ENCODE results near the gene CFAP58.

DNA sequence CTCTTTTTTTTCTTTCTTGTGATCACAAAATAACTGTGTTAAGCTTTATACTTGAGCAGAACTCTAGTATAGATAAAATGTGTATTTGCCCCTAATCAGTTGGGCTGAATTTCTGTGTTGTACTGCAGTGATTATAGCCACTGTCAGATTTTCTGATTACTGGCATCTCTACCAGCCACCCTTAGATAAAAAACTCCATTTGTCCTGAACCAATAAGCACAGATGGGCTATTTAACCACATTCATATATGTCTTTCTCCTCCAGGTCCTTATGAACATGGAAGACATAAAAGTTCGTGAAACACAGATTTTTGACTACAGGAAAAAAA is 38.3 kb downstream of the CFAP58 start:
- TF ChIP-seq POLR2AphosphoS5 (IDR thresholded peaks at IDR 0.05; ENCODE audit: insufficient read depth, low read depth, low read length): no peak
- TF ChIP-seq, protein P1, sequence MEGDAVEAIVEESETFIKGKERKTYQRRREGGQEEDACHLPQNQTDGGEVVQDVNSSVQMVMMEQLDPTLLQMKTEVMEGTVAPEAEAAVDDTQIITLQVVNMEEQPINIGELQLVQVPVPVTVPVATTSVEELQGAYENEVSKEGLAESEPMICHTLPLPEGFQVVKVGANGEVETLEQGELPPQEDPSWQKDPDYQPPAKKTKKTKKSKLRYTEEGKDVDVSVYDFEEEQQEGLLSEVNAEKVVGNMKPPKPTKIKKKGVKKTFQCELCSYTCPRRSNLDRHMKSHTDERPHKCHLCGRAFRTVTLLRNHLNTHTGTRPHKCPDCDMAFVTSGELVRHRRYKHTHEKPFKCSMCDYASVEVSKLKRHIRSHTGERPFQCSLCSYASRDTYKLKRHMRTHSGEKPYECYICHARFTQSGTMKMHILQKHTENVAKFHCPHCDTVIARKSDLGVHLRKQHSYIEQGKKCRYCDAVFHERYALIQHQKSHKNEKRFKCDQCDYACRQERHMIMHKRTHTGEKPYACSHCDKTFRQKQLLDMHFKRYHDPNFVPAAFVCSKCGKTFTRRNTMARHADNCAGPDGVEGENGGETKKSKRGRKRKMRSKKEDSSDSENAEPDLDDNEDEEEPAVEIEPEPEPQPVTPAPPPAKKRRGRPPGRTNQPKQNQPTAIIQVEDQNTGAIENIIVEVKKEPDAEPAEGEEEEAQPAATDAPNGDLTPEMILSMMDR (IDR thresholded peaks at IDR 0.05; ENCODE audit: extremely low read depth in 1 of 2, insufficient read depth in 1 of 2, low read depth in 1 of 2, low read length in 2 of 2): no peak
- no peak for TF ChIP-seq EZH2 (IDR thresholded peaks at IDR 0.05; ENCODE audit: borderline replicate concordance, low read depth, low read length, severe bottlenecking)
- TF ChIP-seq POLR2A (IDR thresholded peaks at IDR 0.05; ENCODE audit: low read depth, low read length): no peak
- TF ChIP-seq GATA2 (IDR thresholded peaks at IDR 0.05; ENCODE audit: insufficient read depth, insufficient read length, low read depth, low read length): no peak
- no peak for TF ChIP-seq MYC (IDR thresholded peaks at IDR 0.05; ENCODE audit: low read depth, low read length)
- no peak for TF ChIP-seq MAX (IDR thresholded peaks at IDR 0.05; ENCODE audit: insufficient read depth, insufficient read length)
